ENCODE results near the gene WBP4.

DNA sequence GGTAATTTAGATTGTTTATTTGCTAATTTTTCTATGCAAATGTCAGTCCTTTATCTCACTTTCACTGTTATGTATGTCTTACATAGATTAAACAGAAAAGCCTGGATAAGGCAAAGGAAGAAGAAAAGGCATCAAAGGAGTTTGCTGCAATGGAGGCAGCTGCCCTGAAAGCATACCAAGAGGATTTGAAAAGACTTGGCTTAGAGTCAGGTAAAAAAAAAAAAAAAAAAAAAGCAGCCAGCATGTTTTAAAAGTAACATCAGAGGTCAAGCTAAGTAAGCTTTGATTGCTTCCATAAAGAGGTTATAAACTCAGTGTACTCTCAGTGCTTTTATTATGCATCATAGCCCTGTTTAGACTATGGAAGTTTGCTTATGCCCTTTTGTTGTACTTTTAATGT lies 3.8 kb downstream of the WBP4 start:
- TF ChIP-seq SMC3 (IDR thresholded peaks at IDR 0.05): no peak
- no peak for TF ChIP-seq PHF8 (IDR thresholded peaks at IDR 0.05; ENCODE audit: borderline replicate concordance, low read depth)
- no peak for TF ChIP-seq KDM5A (IDR thresholded peaks at IDR 0.05)
- no peak for TF ChIP-seq ZSCAN20 (CRISPR knock-in tag; IDR thresholded peaks at IDR 0.05)
- TF ChIP-seq POLR2A (IDR thresholded peaks at IDR 0.05; ENCODE audit: low read length): no peak
- no peak for TF ChIP-seq ZC3H11A (IDR thresholded peaks at IDR 0.05)
- TF ChIP-seq, protein P1, sequence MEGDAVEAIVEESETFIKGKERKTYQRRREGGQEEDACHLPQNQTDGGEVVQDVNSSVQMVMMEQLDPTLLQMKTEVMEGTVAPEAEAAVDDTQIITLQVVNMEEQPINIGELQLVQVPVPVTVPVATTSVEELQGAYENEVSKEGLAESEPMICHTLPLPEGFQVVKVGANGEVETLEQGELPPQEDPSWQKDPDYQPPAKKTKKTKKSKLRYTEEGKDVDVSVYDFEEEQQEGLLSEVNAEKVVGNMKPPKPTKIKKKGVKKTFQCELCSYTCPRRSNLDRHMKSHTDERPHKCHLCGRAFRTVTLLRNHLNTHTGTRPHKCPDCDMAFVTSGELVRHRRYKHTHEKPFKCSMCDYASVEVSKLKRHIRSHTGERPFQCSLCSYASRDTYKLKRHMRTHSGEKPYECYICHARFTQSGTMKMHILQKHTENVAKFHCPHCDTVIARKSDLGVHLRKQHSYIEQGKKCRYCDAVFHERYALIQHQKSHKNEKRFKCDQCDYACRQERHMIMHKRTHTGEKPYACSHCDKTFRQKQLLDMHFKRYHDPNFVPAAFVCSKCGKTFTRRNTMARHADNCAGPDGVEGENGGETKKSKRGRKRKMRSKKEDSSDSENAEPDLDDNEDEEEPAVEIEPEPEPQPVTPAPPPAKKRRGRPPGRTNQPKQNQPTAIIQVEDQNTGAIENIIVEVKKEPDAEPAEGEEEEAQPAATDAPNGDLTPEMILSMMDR (IDR thresholded peaks at IDR 0.05): no peak
- no peak for TF ChIP-seq CEBPB (IDR thresholded peaks at IDR 0.05)
- TF ChIP-seq, protein P2, sequence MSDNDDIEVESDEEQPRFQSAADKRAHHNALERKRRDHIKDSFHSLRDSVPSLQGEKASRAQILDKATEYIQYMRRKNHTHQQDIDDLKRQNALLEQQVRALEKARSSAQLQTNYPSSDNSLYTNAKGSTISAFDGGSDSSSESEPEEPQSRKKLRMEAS (IDR thresholded peaks at IDR 0.05): no peak
- no peak for TF ChIP-seq EHMT2 (IDR thresholded peaks at IDR 0.05; ENCODE audit: low read depth)
- TF ChIP-seq RNF2 (IDR thresholded peaks at IDR 0.05; ENCODE audit: borderline replicate concordance, low read depth): no peak
- TF ChIP-seq HDAC2 (IDR thresholded peaks at IDR 0.05): no peak
- TF ChIP-seq MAZ (IDR thresholded peaks at IDR 0.05; ENCODE audit: borderline replicate concordance, low read depth, low read length): no peak

All from A549 (cell line).